ENCODE measurements around the gene ANXA9.

- TF ChIP-seq POLR2A (IDR thresholded peaks at IDR 0.05) (no peak), CTCF (IDR thresholded peaks at IDR 0.05) (no peak)
These were observed 57.4 kb downstream of the ANXA9 start for GRCh38 chr1:151039521-151039920.
